ENCODE data around the gene OR6C2.
"Not testable (repeated sequence)": the region's sequence is repeated elsewhere in the genome, so short reads cannot be mapped to it uniquely, and the experiment has no call there.

The OR6C2 gene

GRCh38 chr12:55416961-55417360, 26.9 kb upstream of the OR6C2 start:
- no peak overlapping the region for H3K4me3 ChIP-seq (ENCODE audit: low read depth, low read length)
- no peak for TF ChIP-seq CTCF (IDR thresholded peaks at IDR 0.05; ENCODE audit: control insufficient read depth, extremely low read depth, insufficient read depth)
- DNase-seq (ENCODE audit: low read depth): no peak

GRCh38 chr12:55420307-55420962, 23.4 kb upstream of the OR6C2 start:
- no peak overlapping the region for H3K4me3 ChIP-seq (ENCODE audit: low read depth, low read length)
- no peak for TF ChIP-seq CTCF (IDR thresholded peaks at IDR 0.05; ENCODE audit: control insufficient read depth, extremely low read depth, insufficient read depth)
- DNase-seq (ENCODE audit: low read depth): no peak

GRCh38 chr12:55425954-55426353, 17.9 kb upstream of the OR6C2 start, which contains the start of gene OR6C76:
Gene OR6C76 (plus strand): TSS chr12:55426254. CDS start chr12:55426254, 0 bp downstream.
- no peak for TF ChIP-seq CTCF (IDR thresholded peaks at IDR 0.05; ENCODE audit: control insufficient read depth, extremely low read depth, insufficient read depth)
- no peak for DNase-seq (ENCODE audit: low read depth)
- H3K4me3 ChIP-seq (ENCODE audit: low read depth, low read length): no peak within 1 kb of the TSS

GRCh38 chr12:55428331-55429243, 15.3 kb upstream of the OR6C2 start:
- H3K4me3 ChIP-seq (ENCODE audit: low read depth, low read length): no peak overlapping the region
- TF ChIP-seq CTCF (IDR thresholded peaks at IDR 0.05; ENCODE audit: control insufficient read depth, extremely low read depth, insufficient read depth): no peak
- no peak for DNase-seq (ENCODE audit: low read depth)

- not testable (repeated sequence) for DNase-seq (ENCODE audit: low read depth); H3K4me3 ChIP-seq (ENCODE audit: low read depth, low read length)
Measured at GRCh38 chr12:55441233-55441632, 2.6 kb upstream of the OR6C2 start.

GRCh38 chr12:55445357-55445756, 1.5 kb downstream of the OR6C2 start:
- DNase-seq (ENCODE audit: low read depth): no peak
- no peak for TF ChIP-seq CTCF (IDR thresholded peaks at IDR 0.05; ENCODE audit: control insufficient read depth, extremely low read depth, insufficient read depth)
- H3K4me3 ChIP-seq (ENCODE audit: low read depth, low read length): no peak overlapping the region

- peak; percentile 63 for TF ChIP-seq CTCF (IDR thresholded peaks at IDR 0.05; ENCODE audit: control insufficient read depth, extremely low read depth, insufficient read depth)
- no peak overlapping the region for H3K4me3 ChIP-seq (ENCODE audit: low read depth, low read length)
- DNase-seq (ENCODE audit: low read depth): no peak
Measured at GRCh38 chr12:55446326-55446725, 2.5 kb downstream of the OR6C2 start.

All from LNCaP clone FGC (cell line).